Trophoblast cell (in vitro differentiated cells and primary cell): ENCODE data around the gene COLEC11.
"Not testable (repeated sequence)": the region's sequence is repeated elsewhere in the genome, so short reads cannot be mapped to it uniquely, and the experiment has no call there.

Source experiments
- DNase-seq, 2 donors: peaks; one replicate each; pipeline ENCODE4 v3.0.0-alpha.2; 2016
- H2AFZ ChIP-seq: 2 replicates; pipeline ENCODE4 v1.6.1; 2013; ENCODE audit warnings: low read length, moderate library complexity, mild to moderate bottlenecking; ENCODE audit not compliant: insufficient read depth, poor library complexity
- H2AK5ac ChIP-seq: 2 replicates; pipeline ENCODE4 v1.6.1; 2013; ENCODE audit warnings: mild to moderate bottlenecking, low read length
- H2BK120ac ChIP-seq: 2 replicates; pipeline ENCODE4 v1.6.1; 2013; ENCODE audit warnings: low read length, mild to moderate bottlenecking, moderate library complexity; ENCODE audit not compliant: insufficient read depth, poor library complexity
- H2BK12ac ChIP-seq: 2 replicates; pipeline ENCODE4 v1.6.1; 2013; ENCODE audit warnings: mild to moderate bottlenecking, low read length, moderate library complexity
- H2BK5ac ChIP-seq: 2 replicates; pipeline ENCODE4 v1.6.1; 2013; ENCODE audit warnings: low read length, low read depth, moderate library complexity, mild to moderate bottlenecking; ENCODE audit not compliant: poor library complexity
- H3K14ac ChIP-seq: 2 replicates; pipeline ENCODE4 v1.6.1; 2013; ENCODE audit warnings: mild to moderate bottlenecking, low read length
- H3K18ac ChIP-seq: 2 replicates; pipeline ENCODE4 v1.6.1; 2013; ENCODE audit warnings: mild to moderate bottlenecking, low read length
- H3K23ac ChIP-seq: 2 replicates; pipeline ENCODE4 v1.6.1; 2013; ENCODE audit warnings: low read length
- H3K27ac ChIP-seq: 2 replicates; pipeline ENCODE4 v1.5.1; 2013; ENCODE audit warnings: low read depth, mild to moderate bottlenecking, inconsistent platforms, low read length, moderate library complexity
- H3K27me3 ChIP-seq: 2 replicates; pipeline ENCODE4 v1.6.1; 2013; ENCODE audit warnings: inconsistent platforms, mild to moderate bottlenecking, low read length, moderate library complexity; ENCODE audit not compliant: insufficient read depth
- H3K36me3 ChIP-seq, 2 experiments: 1 replicate in 1 of 2; 2 replicates in 1 of 2; pipeline ENCODE4 v1.6.1; 2013; ENCODE audit warnings: low read length in 2 of 2, mild to moderate bottlenecking in 2 of 2, moderate library complexity in 1 of 2; ENCODE audit not compliant: insufficient read depth in 2 of 2, control insufficient read depth in 1 of 2
- H3K4ac ChIP-seq: 2 replicates; pipeline ENCODE4 v1.6.1; 2013; ENCODE audit warnings: low read depth, mild to moderate bottlenecking, low read length, moderate library complexity
- H3K4me1 ChIP-seq, 2 experiments: 1 replicate in 1 of 2; 2 replicates in 1 of 2; pipeline ENCODE4 v1.6.1; 2013; ENCODE audit warnings: low read length in 2 of 2, mild to moderate bottlenecking in 2 of 2, moderate library complexity in 1 of 2; ENCODE audit not compliant: insufficient read depth in 2 of 2, control insufficient read depth in 1 of 2
- H3K4me2 ChIP-seq: 2 replicates; pipeline ENCODE4 v1.6.1; 2013; ENCODE audit warnings: inconsistent platforms, mild to moderate bottlenecking, low read length, moderate library complexity
- H3K4me3 ChIP-seq: 2 replicates; pipeline ENCODE4 v1.5.1; 2013; ENCODE audit warnings: mild to moderate bottlenecking, low read depth, low read length, inconsistent platforms
- H3K79me1 ChIP-seq: one replicate; pipeline ENCODE4 v1.6.1; 2013; ENCODE audit warnings: low read length
- H3K79me2 ChIP-seq: 2 replicates; pipeline ENCODE4 v1.6.1; 2013; ENCODE audit warnings: low read length, mild to moderate bottlenecking; ENCODE audit not compliant: control insufficient read depth, insufficient read depth, poor library complexity
- H3K9ac ChIP-seq: 2 replicates; pipeline ENCODE4 v1.6.1; 2013; ENCODE audit warnings: mild to moderate bottlenecking, low read length
- H3K9me3 ChIP-seq: 2 replicates; pipeline ENCODE4 v1.6.1; 2013; ENCODE audit warnings: low read depth, mild to moderate bottlenecking, control low read depth, inconsistent platforms, low read length; ENCODE audit not compliant: insufficient read depth
- H4K12ac ChIP-seq: 2 replicates; pipeline ENCODE4 v1.6.1; 2013; ENCODE audit warnings: low read depth, mild to moderate bottlenecking, low read length, moderate library complexity
- H4K8ac ChIP-seq: 2 replicates; pipeline ENCODE4 v1.6.1; 2013; ENCODE audit warnings: low read depth, mild to moderate bottlenecking, low read length, moderate library complexity
- H4K91ac ChIP-seq: one replicate; pipeline ENCODE4 v1.6.1; 2013; ENCODE audit warnings: low read depth, mild to moderate bottlenecking, low read length, moderate library complexity
- whole genome bisulfite sequencing: extraction: QIAGEN DNeasy Blood & Tissue Kit; methylation state at CpG from one replicate; pipeline ENCODE4 v1.1.7; 2013; ENCODE audit warnings: missing lambda C conversion rate; ENCODE audit not compliant: insufficient read length, insufficient coverage; ENCODE audit errors: extremely low coverage; 5-methylcytosine and 5-hydroxymethylcytosine counted together

Gene COLEC11

GRCh38 chr2:3634596-3635121 is 39.7 kb downstream of the COLEC11 start:
- DNase-seq: no peak
- H4K91ac ChIP-seq: no peak overlapping the region
- no peak overlapping the region for H4K12ac ChIP-seq
- H3K18ac ChIP-seq: no peak overlapping the region
- no peaks in the 10 kb centered on the region for H3K27me3 ChIP-seq
- H3K4me2 ChIP-seq: no peak overlapping the region
- no peaks in the 10 kb centered on the region for H3K79me2 ChIP-seq
- H2AFZ ChIP-seq: no peak overlapping the region
- H3K4me3 ChIP-seq: no peak overlapping the region
- no peak overlapping the region for H3K23ac ChIP-seq
- H3K36me3 ChIP-seq: no peaks in the 10 kb centered on the region
- H3K27ac ChIP-seq: no peak overlapping the region
- no peak overlapping the region for H2AK5ac ChIP-seq
- H3K4ac ChIP-seq: no peak overlapping the region
- no peak overlapping the region for H3K9ac ChIP-seq
- WGBS: no CpG with 5 or more reads among the region's 12 CpGs
- H3K9me3 ChIP-seq: no peaks in the 10 kb centered on the region
- no peak overlapping the region for H2BK120ac ChIP-seq
- no peak overlapping the region for H3K14ac ChIP-seq
- H4K8ac ChIP-seq: no peak overlapping the region
- no peaks in the 10 kb centered on the region for H3K4me1 ChIP-seq
- no peak overlapping the region for H2BK5ac ChIP-seq
- no peaks in the 10 kb centered on the region for H3K79me1 ChIP-seq
- no peak overlapping the region for H2BK12ac ChIP-seq

- Histone ChIP-seq H2BK5ac (no peak overlapping the region), H3K18ac (no peak overlapping the region), H3K27me3 (no peaks in the 10 kb centered on the region), H3K79me2 (no peaks in the 10 kb centered on the region), H4K91ac (no peak overlapping the region), H2AFZ (no peak overlapping the region), H3K4me2 (no peak overlapping the region), H3K9ac (no peak overlapping the region), H4K8ac (no peak overlapping the region), H4K12ac (no peak overlapping the region), H2BK120ac (no peak overlapping the region), H2BK12ac (no peak overlapping the region), H3K4me1 (no peaks in the 10 kb centered on the region), H3K23ac (no peak overlapping the region), H3K79me1 (no peaks in the 10 kb centered on the region), H3K9me3 (no peaks in the 10 kb centered on the region), H2AK5ac (no peak overlapping the region), H3K36me3 (no peaks in the 10 kb centered on the region), H3K4ac (no peak overlapping the region), H3K27ac (no peak overlapping the region), H3K4me3 (no peak overlapping the region), H3K14ac (no peak overlapping the region)
- WGBS: no CpG with 5 or more reads among the region's 29 CpGs
- no peak for DNase-seq
Measured at GRCh38 chr2:3635171-3635974, 40.5 kb downstream of the COLEC11 start.

GRCh38 chr2:3635975-3636327 is 41.0 kb downstream of the COLEC11 start:
- not testable (repeated sequence) for H3K79me2 ChIP-seq, H3K18ac ChIP-seq, DNase-seq, H3K14ac ChIP-seq, H3K4me3 ChIP-seq, H4K91ac ChIP-seq, H2BK12ac ChIP-seq, H2BK5ac ChIP-seq, H3K27ac ChIP-seq, H4K12ac ChIP-seq, H3K9me3 ChIP-seq, H3K36me3 ChIP-seq, H3K23ac ChIP-seq, H3K9ac ChIP-seq, H4K8ac ChIP-seq, H2AFZ ChIP-seq, H2AK5ac ChIP-seq, H3K4me1 ChIP-seq, H3K4me2 ChIP-seq, H2BK120ac ChIP-seq, H3K4ac ChIP-seq, H3K27me3 ChIP-seq, H3K79me1 ChIP-seq
- WGBS: no CpG with 5 or more reads among the region's 16 CpGs

- Histone ChIP-seq H3K79me2 (no peaks in the 10 kb centered on the region), H2AFZ (no peak overlapping the region), H3K4me3 (no peak overlapping the region), H2BK12ac (no peak overlapping the region), H3K18ac (no peak overlapping the region), H2BK5ac (no peak overlapping the region), H3K79me1 (no peaks in the 10 kb centered on the region), H4K12ac (no peak overlapping the region), H3K27ac (no peak overlapping the region), H3K14ac (no peak overlapping the region), H2AK5ac (no peak overlapping the region), H3K4me2 (no peak overlapping the region), H3K9ac (no peak overlapping the region), H3K4me1 (no peaks in the 10 kb centered on the region), H4K8ac (no peak overlapping the region), H3K23ac (no peak overlapping the region), H2BK120ac (no peak overlapping the region), H3K36me3 (no peaks in the 10 kb centered on the region), H4K91ac (no peak overlapping the region), H3K27me3 (no peaks in the 10 kb centered on the region), H3K9me3 (no peaks in the 10 kb centered on the region), H3K4ac (no peak overlapping the region)
- DNase-seq: no peak
- no CpG with 5 or more reads among the region's 13 CpGs for WGBS
Measured at GRCh38 chr2:3636586-3637310, 41.8 kb downstream of the COLEC11 start.
